SIG-M5 treated with dmso at 0.1 percent for 504 hours (cell line): ENCODE data around the gene CAMTA1.

Experiments
- DNase-seq: peaks from one replicate; lab custom pipeline; 2025; ENCODE audit not compliant: unreplicated experiment; lab: John Stamatoyannopoulos, UW

CAMTA1 gene

DNA sequence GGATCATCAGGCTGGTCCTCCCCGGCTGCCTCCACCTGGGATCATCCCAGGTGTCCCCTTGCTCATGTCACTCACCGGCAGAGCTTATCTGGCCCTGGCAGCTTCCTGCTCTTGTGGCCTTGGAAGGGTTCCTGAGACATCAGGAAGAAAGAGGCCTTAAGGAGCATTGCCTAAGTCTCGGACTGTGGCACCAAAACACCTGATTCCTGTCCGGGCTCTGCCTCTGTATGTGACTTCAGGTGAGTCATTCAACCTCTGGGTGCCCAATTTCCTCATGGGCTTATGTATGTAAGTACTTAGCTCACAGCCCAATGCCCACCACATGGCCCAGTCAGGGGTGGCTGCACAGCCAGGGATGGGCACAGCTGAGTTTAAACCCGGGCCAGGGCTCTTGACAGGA lies 729.9 kb downstream of the CAMTA1 start:
- DNase-seq: no peak

DNA sequence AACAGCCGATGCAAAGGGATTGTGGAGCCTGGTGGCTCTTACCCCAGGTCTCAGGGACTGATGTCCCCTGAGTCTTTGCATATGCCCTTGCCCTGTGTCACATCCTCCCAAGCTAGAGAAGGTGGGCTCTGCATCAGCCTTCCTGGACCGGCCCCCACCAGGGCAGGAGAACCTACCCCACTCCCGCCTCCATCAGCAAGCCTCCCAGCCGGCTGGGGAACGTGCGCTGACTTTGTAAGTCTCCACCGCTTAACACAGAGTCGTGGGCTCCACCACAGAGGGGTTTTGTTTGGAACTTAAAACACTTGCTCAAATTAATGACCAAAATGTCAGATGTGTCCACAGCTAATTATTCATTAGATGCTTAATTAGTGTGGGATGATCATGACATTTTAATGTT lies 730.6 kb downstream of the CAMTA1 start:
- no peak for DNase-seq

DNA sequence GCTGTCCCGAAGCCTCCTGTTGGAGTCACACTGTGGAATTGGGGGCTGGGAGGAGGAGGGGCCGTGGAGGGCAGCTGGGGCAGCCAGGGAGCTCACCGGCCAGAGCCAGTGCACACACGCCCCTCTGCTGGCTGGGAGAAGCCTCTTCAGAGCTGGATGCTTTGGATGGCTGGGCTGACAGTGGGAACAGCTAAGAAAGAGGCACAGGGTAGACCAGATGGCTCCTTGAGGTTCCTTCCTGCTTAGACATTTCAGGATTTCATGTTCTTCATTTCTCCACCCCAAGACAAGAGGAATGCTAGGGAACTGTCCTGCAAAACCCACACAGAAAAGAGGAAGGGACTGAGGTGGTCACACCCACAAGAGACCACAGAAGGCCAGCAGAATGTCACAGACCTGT lies 731.1 kb downstream of the CAMTA1 start:
- no peak for DNase-seq

DNA sequence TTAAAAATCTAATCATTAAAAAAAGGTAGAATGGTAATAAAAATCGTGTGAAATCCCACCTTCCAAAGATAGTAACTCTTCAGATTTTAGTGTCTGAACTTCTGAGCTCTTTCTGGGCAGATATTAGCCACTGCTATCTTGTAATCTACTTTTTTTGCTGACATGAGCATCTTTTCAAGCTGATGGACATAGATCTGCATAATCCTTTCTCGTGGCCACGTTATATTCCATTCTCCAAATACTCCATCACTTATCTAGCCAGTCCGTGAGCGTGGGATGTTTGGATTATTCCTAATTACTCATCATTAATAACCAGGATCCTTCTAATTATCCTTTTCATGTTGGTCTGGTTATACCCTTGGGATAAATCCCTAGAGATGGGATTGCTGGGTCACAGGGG lies 731.7 kb downstream of the CAMTA1 start:
- DNase-seq: no peak

DNA sequence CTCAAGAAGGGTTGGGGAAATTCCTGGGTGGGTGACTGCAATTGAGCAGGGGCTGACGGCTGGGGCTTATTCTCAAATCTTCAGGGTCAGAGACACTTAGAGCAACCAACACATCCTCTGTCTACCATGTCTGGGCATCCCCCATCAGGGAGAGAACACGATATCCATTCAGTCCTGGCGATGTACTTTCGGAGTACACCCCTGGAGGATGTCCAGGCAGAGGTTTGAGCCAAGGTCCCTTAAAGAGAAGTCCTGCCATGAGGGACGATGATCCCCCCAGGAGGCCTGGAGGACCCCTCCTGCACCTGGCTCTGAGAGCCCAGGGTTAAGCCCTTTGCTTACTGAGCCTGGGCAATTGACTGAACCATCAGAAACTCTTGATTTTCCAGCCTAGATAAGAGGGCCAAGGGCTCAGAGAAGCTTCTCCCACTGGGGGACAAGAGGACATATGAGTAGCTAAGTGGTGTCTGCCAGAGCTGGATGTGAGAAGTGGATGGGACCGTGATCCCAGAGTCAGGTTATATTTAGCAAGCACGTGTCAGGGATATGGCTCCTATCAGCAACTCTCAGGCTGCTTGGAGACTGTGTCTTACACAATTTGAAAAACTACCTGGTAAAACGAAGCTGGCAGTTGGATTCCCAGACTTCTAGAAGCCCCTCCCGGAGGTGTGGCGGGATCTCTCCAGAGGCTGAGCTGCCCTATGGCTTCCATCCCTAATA lies 732.5 kb downstream of the CAMTA1 start:
- no peak for DNase-seq

DNA sequence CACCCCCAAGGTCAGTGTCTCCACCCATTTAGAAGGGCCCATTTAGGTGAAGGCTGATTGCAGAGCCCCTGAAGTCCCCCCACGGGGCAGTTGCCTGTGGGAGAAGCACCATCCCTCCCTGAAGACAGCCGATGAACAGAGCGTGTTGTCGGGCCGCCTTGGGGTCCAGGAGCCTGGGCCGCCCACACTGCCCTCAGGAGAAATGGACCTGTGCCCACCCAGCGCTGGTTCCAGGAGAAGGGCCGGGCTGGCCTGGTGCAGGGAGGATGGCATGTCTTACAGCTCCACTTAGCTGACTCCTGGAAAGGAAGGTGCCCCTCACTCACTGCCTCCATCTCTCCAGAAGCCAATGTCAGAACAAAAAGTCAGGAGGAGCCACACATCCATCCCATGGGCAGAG lies 733.2 kb downstream of the CAMTA1 start:
- no peak for DNase-seq

DNA sequence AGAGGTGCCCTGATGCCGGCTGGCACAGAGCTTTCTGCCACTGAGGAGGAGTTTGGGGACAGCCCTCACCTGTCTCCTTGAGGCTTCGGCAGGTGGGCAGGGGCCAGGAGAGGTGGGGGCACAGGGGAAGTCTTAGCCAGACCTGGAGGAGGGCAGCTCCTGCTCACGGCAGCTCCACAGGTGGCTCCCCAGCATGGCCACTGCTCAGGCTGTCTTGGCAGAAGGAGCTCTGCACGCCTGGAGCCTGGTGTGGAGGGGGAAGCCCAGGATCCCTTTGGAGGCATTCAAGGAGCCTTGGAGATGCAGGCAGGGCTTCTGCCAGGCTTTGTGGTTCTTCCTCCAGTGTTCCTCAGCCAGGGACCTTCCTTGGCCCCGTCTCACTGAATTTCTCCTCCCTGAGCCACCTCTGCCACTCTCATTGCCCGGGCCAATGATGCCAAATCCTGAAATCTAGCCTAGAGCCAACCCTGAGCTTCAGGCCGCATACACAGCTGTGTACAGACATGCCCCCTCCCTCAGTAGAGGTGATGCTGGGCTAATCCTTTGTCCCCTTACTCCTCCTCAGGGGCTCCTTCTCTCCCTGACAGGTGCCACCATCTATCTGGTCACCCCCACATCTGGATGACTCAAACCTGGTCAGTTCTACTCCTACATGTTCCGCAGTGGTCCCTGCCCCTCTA lies 734.1 kb downstream of the CAMTA1 start:
- DNase-seq: no peak

DNA sequence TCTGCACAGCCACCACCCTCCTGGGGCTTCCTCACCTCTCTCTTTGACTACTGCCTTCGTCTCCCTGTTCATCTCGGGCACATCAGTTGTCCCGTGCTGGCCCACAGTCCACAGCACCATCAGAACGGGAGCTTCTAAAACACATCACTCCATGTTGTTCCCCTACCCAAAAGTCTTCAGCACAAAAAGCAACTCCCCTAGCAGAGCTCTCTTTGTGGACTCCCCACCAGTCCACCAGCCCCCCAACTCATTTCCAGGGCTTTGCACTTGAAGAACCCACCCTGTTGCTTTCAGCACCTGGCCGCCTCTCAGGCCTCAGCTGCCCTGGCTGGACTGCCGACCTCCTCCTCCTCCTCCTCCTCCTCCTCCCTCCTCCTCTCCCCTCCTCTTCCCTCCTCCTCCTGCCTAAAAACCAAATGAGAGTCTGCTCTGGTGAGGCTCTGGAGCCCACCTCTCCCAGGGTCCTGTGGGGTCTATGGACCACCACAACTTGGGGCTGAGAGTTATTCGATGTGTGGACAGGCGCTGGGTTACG lies 734.7 kb downstream of the CAMTA1 start:
- DNase-seq: no peak

DNA sequence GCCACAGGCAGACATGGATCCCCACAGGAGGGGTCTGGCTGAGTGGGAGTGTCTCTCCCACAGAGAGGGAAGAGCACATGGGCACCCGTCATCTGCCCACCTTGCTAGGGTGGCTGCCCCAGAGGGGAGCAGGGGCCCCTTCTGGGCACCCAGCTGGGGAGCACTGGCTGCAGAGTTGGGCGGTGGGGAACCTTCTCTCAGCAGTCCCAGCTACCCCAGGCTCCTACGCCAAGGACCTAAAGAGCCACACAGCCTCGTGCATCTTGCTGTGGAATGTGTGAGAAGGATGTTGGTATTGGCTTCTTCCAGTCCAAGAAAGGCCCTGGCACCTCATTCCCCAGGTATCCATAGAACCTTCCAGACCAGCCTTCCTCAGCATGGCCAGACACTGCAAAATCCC lies 735.2 kb downstream of the CAMTA1 start:
- no peak for DNase-seq

DNA sequence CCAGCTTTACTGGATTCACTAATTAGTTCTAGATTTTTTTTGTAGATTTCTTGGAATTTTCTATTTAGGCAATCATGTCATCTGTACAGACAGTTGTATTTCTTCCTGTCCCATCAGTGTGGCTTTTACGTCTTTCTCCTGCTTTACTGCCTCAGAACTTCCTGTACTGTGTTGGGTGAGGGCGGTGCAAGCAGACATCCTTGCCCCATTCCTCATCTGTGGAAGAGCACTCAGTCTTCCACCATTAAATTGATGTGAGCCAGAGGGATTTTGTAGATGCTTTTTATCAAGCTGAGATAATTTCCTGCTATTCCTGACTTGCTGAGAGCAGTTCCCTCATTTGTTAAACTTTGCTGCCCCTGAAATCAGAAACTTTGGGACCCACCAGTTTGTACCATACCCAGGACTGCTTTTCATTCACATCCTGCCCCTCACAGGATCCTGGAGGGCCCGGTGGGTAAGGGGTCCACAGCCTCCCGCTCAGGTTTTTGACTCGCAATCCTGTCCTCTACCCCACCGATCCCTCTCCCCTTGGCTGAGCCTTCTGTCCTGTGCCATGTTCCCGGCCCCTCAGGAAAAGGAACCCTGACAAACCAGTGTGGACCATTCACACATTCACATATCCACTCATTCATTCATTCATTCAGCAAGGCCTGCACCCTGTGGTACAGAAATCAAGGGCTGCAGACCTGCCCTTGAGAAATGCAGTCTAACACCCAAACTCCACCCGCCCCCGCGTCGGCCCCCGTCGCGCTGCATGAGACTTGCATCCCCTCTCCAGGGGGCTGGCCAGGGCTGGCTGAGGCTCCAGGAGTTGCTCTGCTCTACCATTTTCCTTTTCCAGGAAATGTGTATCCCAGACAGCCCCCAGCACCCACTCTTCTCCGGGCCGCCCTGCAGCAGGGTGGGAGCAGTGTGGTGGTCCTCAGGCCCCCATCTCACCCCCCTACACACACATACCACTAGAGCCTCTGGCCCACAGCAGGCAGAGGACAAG lies 739.4 kb downstream of the CAMTA1 start:
- no peak for DNase-seq

DNA sequence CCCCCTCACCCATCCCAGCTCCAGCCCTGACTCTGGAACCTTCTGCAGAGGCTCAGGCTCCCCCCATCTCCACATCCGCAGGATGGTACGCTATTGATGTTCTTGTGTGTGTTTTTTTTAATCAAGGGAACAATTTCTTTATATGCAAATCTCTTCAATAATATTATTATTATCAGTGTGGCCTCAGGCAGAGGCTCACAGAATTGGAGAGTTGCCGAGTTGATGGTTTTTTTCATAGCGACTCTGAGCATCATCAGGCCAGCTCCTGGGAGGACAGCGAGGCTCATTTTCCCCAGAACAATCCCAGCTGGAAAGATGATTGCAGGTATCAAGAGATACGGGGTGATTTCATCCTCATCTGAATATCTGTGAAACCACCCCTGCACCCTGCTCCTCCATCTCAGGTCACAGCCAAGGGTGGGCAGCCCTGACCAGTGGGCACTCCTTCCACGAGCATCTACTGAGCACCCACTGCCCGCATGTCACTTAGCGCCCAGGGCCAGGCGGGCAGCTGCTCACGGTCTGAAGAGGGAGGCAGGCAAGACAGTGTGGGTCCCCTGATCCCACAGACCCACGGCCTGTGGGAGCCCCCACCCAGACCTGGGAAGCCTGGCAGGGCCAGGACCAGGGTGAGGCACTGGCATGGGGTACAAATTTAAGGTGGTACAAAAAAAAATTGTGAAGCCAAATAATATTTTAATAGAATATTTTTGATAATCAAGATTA lies 740.2 kb downstream of the CAMTA1 start:
- no peak for DNase-seq

DNA sequence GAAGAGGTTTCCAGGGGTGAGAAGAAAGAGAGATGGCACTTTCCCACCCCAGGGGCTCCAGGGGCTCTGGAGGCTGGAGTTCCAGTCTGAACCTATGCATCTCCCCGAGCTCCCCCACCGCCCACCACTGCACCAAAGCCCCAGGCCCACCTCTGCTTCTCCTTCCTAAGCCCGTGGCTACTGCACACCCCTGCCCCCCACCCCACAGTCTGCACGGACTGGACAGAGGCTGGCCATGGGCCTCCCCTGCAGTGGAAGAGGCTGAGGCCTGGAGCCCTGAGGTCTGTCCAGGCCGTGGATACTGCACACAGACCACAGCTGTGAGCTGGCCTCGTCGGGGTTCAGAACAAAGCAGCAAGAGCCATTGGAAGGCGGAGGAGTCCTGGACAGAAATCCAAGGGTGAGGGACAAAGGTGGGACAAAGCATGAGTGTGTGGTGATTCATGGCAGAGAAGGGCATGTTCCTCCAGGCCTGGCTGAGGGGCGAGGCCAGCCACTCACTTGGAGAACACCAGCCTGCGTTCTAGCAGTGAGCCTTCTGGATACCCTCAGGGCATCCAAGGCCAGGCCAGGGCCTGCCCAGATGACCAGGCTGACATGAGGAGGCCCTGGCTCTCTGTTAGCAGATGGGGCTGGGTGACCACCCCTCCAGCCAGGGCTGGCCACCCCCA lies 741.1 kb downstream of the CAMTA1 start:
- DNase-seq: no peak

DNA sequence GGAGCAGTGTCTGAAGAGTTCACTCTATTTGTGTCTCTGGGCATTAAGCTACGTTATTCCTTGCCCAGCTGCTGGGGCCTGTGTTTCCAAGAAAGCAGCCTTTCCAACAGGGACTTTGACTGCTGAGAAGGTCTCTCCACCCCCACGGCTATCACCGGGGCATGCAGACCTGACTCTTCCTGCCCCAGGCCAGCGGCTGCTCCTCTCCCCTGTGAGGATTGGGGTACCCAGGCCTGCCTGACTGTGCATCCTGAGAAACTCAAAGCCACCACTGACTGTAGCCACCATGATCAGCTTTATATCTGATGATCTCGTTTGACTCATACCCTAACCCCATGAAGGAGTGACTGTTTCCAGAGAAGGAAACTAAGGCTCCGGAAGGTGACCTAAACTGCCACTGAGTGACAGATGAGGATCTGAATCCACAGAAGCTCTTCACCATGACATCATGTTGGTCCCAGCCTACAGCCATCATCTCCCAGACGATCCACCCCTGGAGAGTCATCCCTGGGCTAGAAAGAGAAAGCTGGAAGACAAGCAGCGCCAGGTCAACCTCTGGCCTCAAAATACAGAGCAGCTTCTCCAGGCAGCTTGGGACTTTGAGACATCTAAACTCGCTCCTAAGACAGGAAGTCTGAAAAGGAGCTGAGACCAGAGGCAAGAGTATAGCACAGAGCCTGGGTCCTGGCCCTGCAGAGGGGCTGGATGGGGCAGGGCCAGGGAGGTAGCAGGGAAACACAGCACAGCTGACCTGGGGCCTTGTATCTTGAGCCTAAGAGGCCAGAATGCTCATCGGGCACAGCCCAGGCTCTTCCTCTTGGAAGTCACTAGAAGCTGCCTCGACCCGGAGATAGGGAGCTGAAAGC lies 741.8 kb downstream of the CAMTA1 start:
- no peak for DNase-seq

DNA sequence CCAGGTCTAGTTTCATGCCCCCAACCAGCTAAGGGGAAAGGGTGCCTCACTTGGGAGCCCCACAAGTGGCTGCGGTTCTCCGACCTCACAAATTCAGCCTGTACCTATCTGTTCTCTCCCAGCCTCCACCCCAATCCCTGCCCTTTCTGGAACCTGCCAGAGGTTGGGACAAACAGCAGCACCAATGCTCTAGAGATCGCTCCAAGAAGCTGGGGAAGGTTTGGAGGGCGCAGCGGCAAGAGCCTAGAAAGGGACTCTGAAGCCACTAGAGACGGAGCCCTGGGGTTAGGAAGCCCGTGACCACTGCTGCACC lies 742.4 kb downstream of the CAMTA1 start:
- DNase-seq: no peak

DNA sequence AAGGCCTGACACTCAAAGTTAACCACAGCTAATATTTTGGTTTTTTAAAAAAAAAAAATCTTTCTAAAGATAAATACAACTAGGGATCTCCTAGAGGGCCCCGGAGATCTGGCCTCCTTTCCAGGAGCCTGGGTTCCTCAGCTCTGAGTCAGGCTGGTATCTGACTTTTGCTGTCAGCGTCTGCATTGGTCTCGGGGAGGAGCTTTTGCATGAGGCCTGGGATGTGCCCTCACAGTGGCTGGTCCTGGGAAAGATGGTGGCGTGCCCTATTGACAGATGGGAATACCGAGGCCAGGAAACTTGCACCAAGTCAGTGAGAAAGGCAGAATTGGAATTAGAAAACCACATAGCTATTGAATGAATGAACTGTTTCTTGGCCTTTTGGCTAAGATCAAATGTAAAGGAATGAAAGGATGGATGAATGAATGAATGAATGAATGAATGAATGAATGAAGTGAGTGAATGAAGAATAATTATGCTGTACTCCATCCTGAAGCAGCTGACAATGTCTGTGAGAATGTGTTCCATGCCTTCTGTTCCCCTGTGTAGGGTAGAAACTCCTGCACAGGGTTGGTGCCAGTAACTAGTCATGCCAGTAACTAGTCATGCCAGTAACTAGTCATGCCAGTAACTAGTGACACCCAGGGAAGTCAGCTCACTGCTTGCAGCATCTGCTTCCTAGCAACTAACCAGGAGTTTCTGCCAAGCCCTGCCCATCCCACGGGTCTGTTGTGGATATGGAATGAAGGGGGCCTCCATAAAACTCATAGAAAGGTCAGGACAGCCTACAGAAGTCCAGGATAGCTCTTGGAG lies 743.3 kb downstream of the CAMTA1 start:
- no peak for DNase-seq

DNA sequence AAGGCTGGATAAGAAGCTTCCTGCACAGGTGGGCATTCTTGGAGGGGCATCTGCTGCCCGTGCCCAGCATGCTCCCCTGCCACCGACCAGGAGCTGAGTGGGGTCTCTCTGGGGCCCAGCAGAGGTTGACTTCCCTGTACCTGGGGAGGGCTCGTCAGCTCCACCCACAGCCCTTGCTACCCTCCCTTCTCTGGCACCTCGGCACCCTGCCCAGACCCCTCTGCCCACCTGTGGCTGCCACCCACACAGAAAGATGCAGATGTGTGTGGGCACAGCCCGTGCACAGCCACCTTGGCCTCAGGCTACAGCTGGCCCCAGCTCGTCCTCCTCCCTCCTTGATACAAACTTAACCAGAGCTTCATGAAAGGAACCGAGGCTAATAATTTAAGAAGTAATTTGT lies 744.7 kb downstream of the CAMTA1 start:
- no peak for DNase-seq

DNA sequence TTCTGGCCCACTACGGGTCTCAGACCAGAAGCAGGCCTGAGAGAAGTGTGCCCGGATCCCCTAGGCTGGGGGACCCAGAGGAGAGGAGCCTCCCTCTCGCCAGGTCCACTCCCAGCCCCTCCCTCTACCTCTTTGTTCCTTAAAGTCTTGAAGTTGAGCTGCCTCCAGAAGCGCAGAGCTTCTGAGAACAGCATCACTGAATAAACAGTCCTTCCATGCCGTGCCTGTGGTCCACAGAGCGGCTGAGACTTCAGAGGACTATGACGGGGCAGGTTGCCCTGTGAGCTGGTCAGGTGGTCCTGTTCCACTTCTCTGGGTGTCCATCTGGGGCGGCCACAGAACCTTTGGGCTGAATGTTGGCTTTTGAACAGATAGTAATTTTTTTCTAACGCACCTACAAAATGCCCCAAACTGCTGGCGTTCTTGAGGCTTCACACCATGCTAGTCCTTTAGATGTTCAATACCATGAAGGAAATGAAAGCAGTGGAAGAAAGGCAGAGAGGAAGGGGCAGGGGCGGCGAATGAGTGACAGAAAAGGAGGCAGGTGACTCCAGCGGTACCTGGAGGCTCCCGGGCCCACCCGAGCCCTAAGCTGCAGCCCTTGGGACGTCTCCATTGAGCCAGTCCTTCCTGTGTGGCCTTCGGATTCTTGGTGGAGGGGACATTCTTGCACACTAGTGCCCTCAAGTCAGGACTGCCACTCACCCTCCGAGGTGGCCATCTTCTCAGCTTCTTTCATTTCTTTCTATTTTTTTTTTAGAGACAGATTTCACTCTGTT lies 746.5 kb downstream of the CAMTA1 start:
- no peak for DNase-seq

DNA sequence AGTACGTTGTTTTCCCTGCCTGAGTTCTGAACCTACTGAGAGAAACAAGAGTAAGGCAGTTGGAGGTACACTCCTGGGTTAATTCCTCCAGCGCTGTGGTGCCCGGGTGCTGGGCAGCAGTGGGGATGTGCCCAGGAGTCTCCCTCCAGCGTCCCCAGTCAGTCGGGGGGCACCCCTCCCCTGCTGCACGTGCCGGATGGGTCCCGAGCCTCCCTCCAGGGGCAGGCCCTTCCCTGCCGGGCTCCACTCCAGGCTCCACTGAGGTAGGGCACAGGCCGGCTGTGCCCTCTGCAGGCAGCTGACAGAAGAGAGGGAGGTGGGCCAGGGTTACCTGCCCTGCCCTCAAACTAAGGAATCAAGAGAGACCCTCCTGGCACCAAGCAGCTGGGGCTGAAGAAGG lies 747.8 kb downstream of the CAMTA1 start:
- no peak for DNase-seq
